H1 (cell line): ENCODE measurements around the gene PSKH1. TPM values are rescaled to one million over a fixed set of nuclear protein-coding genes. Genes with fewer than 3 reads are reported as not detected.

Experiments
- CTCF ChIA-PET: fragments of 300-600 bp; sonication (Branson Sonifier 250); formaldehyde crosslinking; loops from one replicate; lab custom pipeline; 2021; ENCODE audit not compliant: partially characterized antibody; lab: Charles Lee
- POLR2A ChIA-PET: fragments of 300-600 bp; sonication (Branson Sonifier 250); formaldehyde crosslinking; loops from one replicate; lab custom pipeline; 2021; ENCODE audit warnings: inconsistent platforms; ENCODE audit not compliant: partially characterized antibody; lab: Charles Lee
- DNase-seq, 2 experiments: peaks; one replicate each; pipeline versions ENCODE4 v3.0.0 to v3.0.0-alpha.2; 2010 to 2022; ENCODE audit warnings: low spot score in 2 of 2, low read depth in 1 of 2, mixed read lengths in 1 of 2
- FAIRE-seq: peaks from 2 replicates; lab custom pipeline; 2011; peaks lifted over from hg19 to GRCh38; lab: Jason Lieb, UNC
- H2AFZ ChIP-seq: 2 replicates; pipeline ENCODE4 v1.8.1; 2012; ENCODE audit warnings: low read length, inconsistent platforms
- H2AK5ac ChIP-seq: 2 replicates; pipeline ENCODE4 v1.6.1; 2013; ENCODE audit warnings: low read depth, low read length
- H2BK120ac ChIP-seq: replicated peaks from 2 replicates; pipeline ENCODE3; 2013; ENCODE audit warnings: low read depth, low read length, inconsistent platforms
- H2BK12ac ChIP-seq: 2 replicates; pipeline ENCODE4 v1.6.1; 2013; ENCODE audit warnings: low read depth, low read length
- H2BK15ac ChIP-seq: 2 replicates; pipeline ENCODE4 v1.6.1; 2013; ENCODE audit warnings: low read length
- H2BK20ac ChIP-seq: 2 replicates; pipeline ENCODE4 v1.6.1; 2013; ENCODE audit warnings: low read length
- H2BK5ac ChIP-seq: 2 replicates; pipeline ENCODE4 v1.6.1; 2013; ENCODE audit warnings: low read depth, low read length
- H3K14ac ChIP-seq: 2 replicates; pipeline ENCODE4 v1.6.1; 2013; ENCODE audit warnings: inconsistent platforms; ENCODE audit not compliant: insufficient read length
- H3K18ac ChIP-seq: 2 replicates; pipeline ENCODE4 v1.6.1; 2013; ENCODE audit warnings: low read length; ENCODE audit errors: extremely low read depth
- H3K23ac ChIP-seq: 2 replicates; pipeline ENCODE4 v1.6.1; 2013; ENCODE audit warnings: inconsistent platforms; ENCODE audit not compliant: insufficient read length
- H3K23me2 ChIP-seq: 2 replicates; pipeline ENCODE4 v1.6.1; 2013; ENCODE audit warnings: low read depth, low read length
- H3K27ac ChIP-seq: 2 replicates; pipeline ENCODE4 v1.6.1; 2011; ENCODE audit warnings: low read depth, low read length, inconsistent platforms
- H3K27me3 ChIP-seq, 4 experiments: replicated peaks in 1 of 4; 1 replicate in 1 of 4; 2 replicates in 3 of 4; pipeline versions ENCODE4 v1.6.1 to v1.8.1; 2011 to 2013; ENCODE audit warnings: low read length in 3 of 4, mild to moderate bottlenecking in 3 of 4, inconsistent platforms in 2 of 4, mixed read lengths in 2 of 4, moderate library complexity in 1 of 4; ENCODE audit not compliant: control insufficient read depth in 3 of 4, insufficient read depth in 3 of 4; ENCODE audit errors: extremely low read depth in 1 of 4
- H3K36me3 ChIP-seq, 4 experiments: 2 replicates each; pipeline versions ENCODE4 v1.6.1 to v1.8.1; 2011 to 2013; ENCODE audit warnings: mild to moderate bottlenecking in 4 of 4, low read length in 3 of 4, moderate library complexity in 2 of 4, control low read depth in 1 of 4, inconsistent platforms in 1 of 4; ENCODE audit not compliant: insufficient read depth in 4 of 4, control insufficient read depth in 2 of 4
- H3K4ac ChIP-seq: replicated peaks from 2 replicates; pipeline ENCODE3; 2013; ENCODE audit warnings: low read length, low read depth, mixed read lengths, inconsistent platforms; ENCODE audit not compliant: insufficient read length
- H3K4me1 ChIP-seq, 4 experiments: replicated peaks in 1 of 4; 1 replicate in 1 of 4; 2 replicates in 3 of 4; pipeline versions ENCODE4 v1.6.1 to v1.8.1; 2011 to 2013; ENCODE audit warnings: low read length in 3 of 4, inconsistent platforms in 2 of 4, mixed read lengths in 1 of 4; ENCODE audit not compliant: insufficient read depth in 4 of 4, control insufficient read depth in 3 of 4
- H3K4me2 ChIP-seq, 2 experiments: 2 replicates each; pipeline versions ENCODE4 v1.6.1 to v1.8.1; 2011 to 2013; ENCODE audit warnings: low read depth in 2 of 2, low read length in 2 of 2, control low read depth in 1 of 2, inconsistent platforms in 1 of 2, mild to moderate bottlenecking in 1 of 2; ENCODE audit not compliant: insufficient read depth in 1 of 2
- H3K4me3 ChIP-seq, 4 experiments: fragments of 200-600, 300-600 bp in 1 of 4; sonication (generic), shearing (Covaris generic), sonication (Bioruptor Twin) in 1 of 4; 2 replicates each; pipeline versions ENCODE4 v1.5.1 to v1.8.1; 2011 to 2016; ENCODE audit warnings: low read length in 4 of 4, low read depth in 3 of 4, control low read depth in 2 of 4, inconsistent platforms in 2 of 4, mild to moderate bottlenecking in 2 of 4, mixed read lengths in 1 of 4, moderate library complexity in 1 of 4; ENCODE audit not compliant: insufficient read depth in 2 of 4; ENCODE audit errors: extremely low read depth in 1 of 4
- H3K56ac ChIP-seq: replicated peaks from 2 replicates; pipeline ENCODE3; 2013; ENCODE audit warnings: low read depth, mild to moderate bottlenecking, mixed read lengths, low read length, inconsistent platforms; ENCODE audit not compliant: insufficient read length
- H3K79me1 ChIP-seq: 2 replicates; pipeline ENCODE4 v1.6.1; 2013; ENCODE audit warnings: low read depth, low read length, control low read depth
- H3K79me2 ChIP-seq, 2 experiments: 2 replicates each; pipeline versions ENCODE4 v1.6.1 to v1.8.1; 2012 to 2013; ENCODE audit warnings: low read length in 2 of 2, mild to moderate bottlenecking in 2 of 2, inconsistent platforms in 1 of 2; ENCODE audit not compliant: insufficient read depth in 2 of 2, control insufficient read depth in 1 of 2
- H3K9ac ChIP-seq, 4 experiments: replicated peaks in 1 of 4; 1 replicate in 1 of 4; 2 replicates in 3 of 4; pipeline versions ENCODE4 v1.6.1 to v1.8.1; 2011 to 2013; ENCODE audit warnings: low read depth in 3 of 4, low read length in 3 of 4, control low read depth in 2 of 4, mild to moderate bottlenecking in 2 of 4, moderate library complexity in 2 of 4, inconsistent platforms in 1 of 4; ENCODE audit errors: extremely low read depth in 1 of 4
- H3K9me3 ChIP-seq, 2 experiments: 2 replicates each; pipeline versions ENCODE4 v1.6.1 to v1.8.1; 2012 to 2013; ENCODE audit warnings: mild to moderate bottlenecking in 2 of 2, moderate library complexity in 2 of 2, control low read depth in 1 of 2, inconsistent platforms in 1 of 2, low read depth in 1 of 2, low read length in 1 of 2, mixed read lengths in 1 of 2; ENCODE audit not compliant: insufficient read depth in 2 of 2
- H4K20me1 ChIP-seq, 2 experiments: replicated peaks in 1 of 2; 2 replicates each; pipeline versions ENCODE3 to v1.8.1; 2011 to 2013; ENCODE audit warnings: inconsistent platforms in 2 of 2, low read length in 2 of 2, mild to moderate bottlenecking in 1 of 2; ENCODE audit not compliant: insufficient read depth in 2 of 2, control insufficient read depth in 1 of 2
- H4K5ac ChIP-seq: 2 replicates; pipeline ENCODE4 v1.6.1; 2013; ENCODE audit warnings: low read length, low read depth, mixed read lengths, inconsistent platforms; ENCODE audit not compliant: insufficient read length
- H4K8ac ChIP-seq: 2 replicates; pipeline ENCODE4 v1.8.0; 2013; ENCODE audit warnings: mild to moderate bottlenecking, moderate library complexity, low read length, inconsistent platforms; ENCODE audit not compliant: insufficient read depth; ENCODE audit errors: extremely low read depth
- H4K91ac ChIP-seq: replicated peaks from 2 replicates; pipeline ENCODE3; 2013; ENCODE audit warnings: low read length, mixed read lengths, inconsistent platforms; ENCODE audit not compliant: insufficient read length
- KDM4A ChIP-seq: IDR thresholded peaks from one replicate; pipeline ENCODE4 v1.7.1; 2012; ENCODE audit warnings: low read depth, mild to moderate bottlenecking, moderate library complexity, low read length, inconsistent platforms; ENCODE audit not compliant: severe bottlenecking
- POLR2A ChIP-seq, 2 experiments: IDR thresholded peaks; 1 replicate in 1 of 2; 2 replicates in 1 of 2; pipeline ENCODE4 v1.6.1; 2011; ENCODE audit warnings: low read depth in 2 of 2, low read length in 2 of 2, mild to moderate bottlenecking in 2 of 2; ENCODE audit errors: control extremely low read depth in 1 of 2
- SAP30 ChIP-seq: fragments of 300-600 bp; sonication (generic); IDR thresholded peaks from 2 replicates; pipeline ENCODE4 v1.7.1; 2012; ENCODE audit warnings: low read length, moderate library complexity, mild to moderate bottlenecking, inconsistent platforms; ENCODE audit not compliant: insufficient read depth, insufficient replicate concordance
- TAF7 ChIP-seq: optimal IDR thresholded peaks from 2 replicates; pipeline ENCODE3; 2011; ENCODE audit warnings: low read depth, mild to moderate bottlenecking, inconsistent platforms, low read length, moderate library complexity, borderline replicate concordance
- ZNF274 ChIP-seq: IDR thresholded peaks from 2 replicates; pipeline ENCODE4 v1.7.0; 2012; ENCODE audit warnings: low read length, borderline replicate concordance; ENCODE audit errors: extremely low read depth
- WGBS, 2 experiments: shearing (Covaris generic) in 1 of 2; methylation state at CpG; one replicate each; pipeline versions ENCODE4 v1.1.6 to v1.1.7; 2013 to 2015; ENCODE audit warnings: low lambda C conversion rate in 2 of 2, mixed read lengths in 2 of 2, inconsistent platforms in 1 of 2, low coverage in 1 of 2, missing lambda C conversion rate in 1 of 2; ENCODE audit not compliant: insufficient replicate concordance in 2 of 2, insufficient coverage in 1 of 2, insufficient read length in 1 of 2; ENCODE audit errors: extremely low coverage in 1 of 2, missing lambda C conversion rate in 1 of 2; 5-methylcytosine and 5-hydroxymethylcytosine counted together
- polyA plus RNA-seq, 7 experiments: library from polyadenylated mRNA; depleted of rRNA in 3 of 7; stranded (reverse) in 5 of 7; unstranded in 2 of 7; fragments of >200 nt in 5 of 7; fragments of 200-250 nt in 2 of 7; gene quantifications; 1 replicate in 5 of 7; 2 replicates in 1 of 7; 4 replicates in 1 of 7; pipeline versions ENCODE4 v1.2.1 to v1.2.3, GENCODE V29; 2011 to 2013; ENCODE audit warnings: missing spikeins in 2 of 7, mixed read lengths in 2 of 7
- total RNA-seq: library from RNA; stranded (reverse); fragmentation: NEBNext Ultra II Directional; extraction: Animal tissue kit (Norgen Biotek cat#: 25700); gene quantifications from 2 replicates; pipeline ENCODE4 v1.2.1, GENCODE V29; 2021
- TF ChIP-seq, protein P1 (sequence below): IDR thresholded peaks from 2 replicates; pipeline ENCODE4 v1.6.1; 2012; ENCODE audit warnings: inconsistent platforms
- TF ChIP-seq, protein P2 (sequence below), 3 experiments: IDR thresholded peaks; 1 replicate in 2 of 3; 2 replicates in 1 of 3; pipeline versions ENCODE4 v1.5.1 to v1.6.1; 2011; ENCODE audit warnings: low read length in 3 of 3, mild to moderate bottlenecking in 3 of 3, inconsistent platforms in 2 of 3, low read depth in 1 of 3, moderate library complexity in 1 of 3; ENCODE audit not compliant: insufficient read depth in 1 of 3; ENCODE audit errors: control extremely low read depth in 1 of 3

Gene PSKH1
- total and polyA plus RNA-seq, 2 of the 8 experiments (the other 6 are each of a cell fraction or from before 2014, with no cell fraction given): 24.8 to 51.0 TPM

DNA sequence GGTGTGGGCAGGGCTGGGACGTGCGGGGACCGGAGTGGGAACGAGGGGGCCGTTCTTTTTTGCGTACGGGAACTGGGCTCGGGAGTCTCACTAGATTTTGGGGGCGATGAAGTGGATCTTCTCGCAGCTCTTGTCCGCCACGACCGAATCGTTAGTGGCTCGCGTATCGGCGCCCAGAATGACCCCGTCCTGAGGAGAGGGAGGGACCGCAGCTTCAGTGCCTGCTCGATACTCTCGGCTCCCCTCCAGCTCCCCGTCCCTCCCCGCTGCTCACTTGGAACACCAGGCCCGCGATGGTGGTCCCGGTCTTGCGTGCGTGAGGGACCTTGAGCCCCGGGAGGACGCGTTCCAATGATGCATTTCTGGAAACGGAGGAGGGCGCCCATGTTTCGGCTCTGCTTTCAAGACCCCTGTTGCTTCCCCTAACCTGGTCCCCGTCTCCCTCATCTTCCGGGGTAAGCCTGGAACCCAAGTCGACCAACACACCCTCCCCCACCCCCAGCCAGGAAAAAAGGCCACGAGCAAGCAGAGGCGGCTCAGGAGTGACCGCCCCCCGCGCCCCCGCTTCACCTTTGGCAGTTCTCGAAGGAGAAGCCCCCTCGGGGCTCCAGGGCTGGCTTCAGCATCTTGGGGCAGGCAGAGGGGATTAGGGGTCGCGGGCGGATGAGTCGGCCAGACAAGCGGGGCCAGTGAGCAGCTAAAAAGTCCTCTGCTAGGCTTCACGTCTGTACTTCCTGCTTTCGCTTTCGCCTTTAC, 43.2 kb downstream of the PSKH1 start, which contains the start of gene PSMB10:
TSS of gene PSMB10 (minus strand) at position 727 of the 756 bp plus-strand sequence. CDS start at position 626, 101 bp downstream.
- Histone ChIP-seq H4K5ac (peak within 1 kb of the TSS; percentile 97), H3K4me3 (peak within 1 kb of the TSS; percentile 69 to 98 (median 92)), H3K36me3 (no peaks in the 10 kb centered on the region), H3K9ac (peak within 1 kb of the TSS; percentile 60 to 89 (median 70)), H4K20me1 (peaks cover 0 to 15% of the 10 kb centered on the region in 2 experiments), H3K23ac (no peak within 1 kb of the TSS), H3K79me2 (0 out of 4 replicates have a peak, but pooled peaks cover 0 to 3% of the 10 kb centered on the region in 2 experiments), H3K79me1 (peaks cover 4% of the 10 kb centered on the region; the same call in 1 of the 2 replicates), H2BK5ac (peak within 1 kb of the TSS; percentile 93), H2BK120ac (no peak within 1 kb of the TSS), H3K4ac (peak within 1 kb of the TSS; percentile 99), H3K18ac (peak within 1 kb of the TSS; percentile 97), H3K56ac (peak within 1 kb of the TSS; percentile 93), H4K8ac (peak within 1 kb of the TSS; percentile 72), H3K27me3 (no peaks in the 10 kb centered on the region), H2AFZ (peak within 1 kb of the TSS; percentile 37; the same call in 1 of the 2 replicates), H3K4me1 (peaks cover 0 to 15% (median 8%) of the 10 kb centered on the region in 4 experiments; a peak in 5 of 7 replicates), H2AK5ac (0 out of 2 replicates have a peak within 1 kb of the TSS, but pooled peaks have one; percentile 2), H2BK20ac (no peak within 1 kb of the TSS), H2BK15ac (peak within 1 kb of the TSS; percentile 63; the same call in 1 of the 2 replicates), H4K91ac (peak within 1 kb of the TSS; percentile 98), H3K27ac (peak within 1 kb of the TSS; percentile 74; the same call in 1 of the 2 replicates), H3K9me3 (no peaks in the 10 kb centered on the region), H2BK12ac (peak within 1 kb of the TSS; percentile 90; the same call in 1 of the 2 replicates), H3K23me2 (peaks cover 18% of the 10 kb centered on the region), H3K4me2 (peak within 1 kb of the TSS; percentile 96), H3K14ac (no peak within 1 kb of the TSS)
- WGBS, 2 experiments: 4% methylated on average over 42 of the region's 54 CpGs; no CpG with 5 or more reads in 1 of the 2 experiments
- DNase-seq (peak in 1 of 2 experiments; percentile 70), FAIRE-seq (no peak)
- ChIA-PET CTCF (interaction anchor here (0.7 to 27.1 kb wide), 16 partner anchors 9 to 415 kb away, joined by 3 to 623 read pairs (median 4); partner anchors contain the start of genes EDC4, NRN1L and PSKH1), POLR2A (interaction anchor here (0.6 to 4.2 kb wide), 33 partner anchors 8 to 300 kb away, joined by 3 to 47 read pairs (median 5); partner anchors contain the start of genes CENPT, DDX28, DPEP2 and DUS2)
- TF ChIP-seq, protein P1, sequence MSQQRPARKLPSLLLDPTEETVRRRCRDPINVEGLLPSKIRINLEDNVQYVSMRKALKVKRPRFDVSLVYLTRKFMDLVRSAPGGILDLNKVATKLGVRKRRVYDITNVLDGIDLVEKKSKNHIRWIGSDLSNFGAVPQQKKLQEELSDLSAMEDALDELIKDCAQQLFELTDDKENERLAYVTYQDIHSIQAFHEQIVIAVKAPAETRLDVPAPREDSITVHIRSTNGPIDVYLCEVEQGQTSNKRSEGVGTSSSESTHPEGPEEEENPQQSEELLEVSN: no peak
- TF ChIP-seq POLR2A (IDR thresholded peaks at IDR 0.05; ENCODE audit: control extremely low read depth in 1 of 2, low read depth in 2 of 2, low read length in 2 of 2): peak in 1 of 2 experiments; percentile 4; a peak in 2 of 3 replicates
- TF ChIP-seq KDM4A: peak; percentile 82
- peak; percentile 11 for TF ChIP-seq SAP30
- TF ChIP-seq ZNF274: no peak
- TF ChIP-seq, protein P2, sequence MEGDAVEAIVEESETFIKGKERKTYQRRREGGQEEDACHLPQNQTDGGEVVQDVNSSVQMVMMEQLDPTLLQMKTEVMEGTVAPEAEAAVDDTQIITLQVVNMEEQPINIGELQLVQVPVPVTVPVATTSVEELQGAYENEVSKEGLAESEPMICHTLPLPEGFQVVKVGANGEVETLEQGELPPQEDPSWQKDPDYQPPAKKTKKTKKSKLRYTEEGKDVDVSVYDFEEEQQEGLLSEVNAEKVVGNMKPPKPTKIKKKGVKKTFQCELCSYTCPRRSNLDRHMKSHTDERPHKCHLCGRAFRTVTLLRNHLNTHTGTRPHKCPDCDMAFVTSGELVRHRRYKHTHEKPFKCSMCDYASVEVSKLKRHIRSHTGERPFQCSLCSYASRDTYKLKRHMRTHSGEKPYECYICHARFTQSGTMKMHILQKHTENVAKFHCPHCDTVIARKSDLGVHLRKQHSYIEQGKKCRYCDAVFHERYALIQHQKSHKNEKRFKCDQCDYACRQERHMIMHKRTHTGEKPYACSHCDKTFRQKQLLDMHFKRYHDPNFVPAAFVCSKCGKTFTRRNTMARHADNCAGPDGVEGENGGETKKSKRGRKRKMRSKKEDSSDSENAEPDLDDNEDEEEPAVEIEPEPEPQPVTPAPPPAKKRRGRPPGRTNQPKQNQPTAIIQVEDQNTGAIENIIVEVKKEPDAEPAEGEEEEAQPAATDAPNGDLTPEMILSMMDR (IDR thresholded peaks at IDR 0.05; ENCODE audit: control extremely low read depth in 1 of 3, insufficient read depth in 1 of 3, low read depth in 1 of 3, low read length in 3 of 3): no peak
- peak; percentile 52 for TF ChIP-seq TAF7
